Neural cell (in vitro differentiated cells): ENCODE measurements around the gene PTPRN2. TPM values are rescaled to one million over a fixed set of nuclear protein-coding genes. Genes with fewer than 3 reads are reported as not detected.

ENCODE experiments used
- H2AFZ ChIP-seq: fragments of 200-600, 300-800 bp; sonication (generic), shearing (Covaris generic); 2 replicates; pipeline ENCODE4 v1.6.0; 2014; ENCODE audit warnings: low read depth, mild to moderate bottlenecking, antibody characterized with exemption, low read length, moderate library complexity
- H3F3A ChIP-seq: fragments of 200-600 bp; shearing (Covaris generic); 2 replicates; pipeline ENCODE4 v1.6.1; 2016; ENCODE audit warnings: mild to moderate bottlenecking, moderate library complexity, mixed read lengths, antibody characterized with exemption, low read length; ENCODE audit not compliant: insufficient read depth, poor library complexity, severe bottlenecking
- H3K27ac ChIP-seq: fragments of 200-600, 300-800 bp; sonication (generic), shearing (Covaris generic); 2 replicates; pipeline ENCODE4 v1.5.1; 2014; ENCODE audit warnings: mild to moderate bottlenecking, low read length, moderate library complexity
- H3K27me3 ChIP-seq: fragments of 300-800, 200-600 bp; sonication (generic), shearing (Covaris generic); 2 replicates; pipeline ENCODE4 v1.6.0; 2014; ENCODE audit warnings: mild to moderate bottlenecking, low read depth, low read length, moderate library complexity; ENCODE audit not compliant: insufficient read depth
- H3K36me3 ChIP-seq: fragments of 300-800, 200-600 bp; sonication (generic), shearing (Covaris generic); 2 replicates; pipeline ENCODE4 v1.5.1; 2014; ENCODE audit warnings: mild to moderate bottlenecking, antibody characterized with exemption, low read length, moderate library complexity; ENCODE audit not compliant: insufficient read depth
- H3K4me2 ChIP-seq: fragments of 300-800, 200-600 bp; sonication (generic), shearing (Covaris generic); 2 replicates; pipeline ENCODE4 v1.6.0; 2014; ENCODE audit warnings: mild to moderate bottlenecking, low read length
- H3K4me3 ChIP-seq: fragments of 300-800, 200-600 bp; sonication (generic), shearing (Covaris generic); 2 replicates; pipeline ENCODE4 v1.5.1; 2014; ENCODE audit warnings: mild to moderate bottlenecking, low read length, moderate library complexity
- H3K79me2 ChIP-seq: fragments of 200-600 bp; shearing (Covaris generic); replicated peaks from 2 replicates; pipeline ENCODE4 v1.6.0; 2014; ENCODE audit warnings: mild to moderate bottlenecking, low read length, moderate library complexity; ENCODE audit not compliant: insufficient read depth
- H3K9ac ChIP-seq: fragments of 300-800, 200-600 bp; sonication (generic), shearing (Covaris generic); 2 replicates; pipeline ENCODE4 v1.6.1; 2016; ENCODE audit warnings: mild to moderate bottlenecking, low read length, mixed read lengths
- H3K9me2 ChIP-seq: fragments of 200-600 bp; shearing (Covaris generic); 2 replicates; pipeline ENCODE4 v1.6.1; 2016; ENCODE audit warnings: mild to moderate bottlenecking, low read length, mixed read lengths; ENCODE audit not compliant: insufficient read depth
- H3K9me3 ChIP-seq: fragments of 200-600, 300-800 bp; sonication (generic), shearing (Covaris generic); 2 replicates; pipeline ENCODE4 v1.6.1; 2016; ENCODE audit warnings: mild to moderate bottlenecking, mixed run types, low read length, moderate library complexity, mixed read lengths
- H4K20me1 ChIP-seq: fragments of 200-600 bp; shearing (Covaris generic); 2 replicates; pipeline ENCODE4 v1.6.1; 2016; ENCODE audit warnings: mild to moderate bottlenecking, mixed run types; ENCODE audit not compliant: insufficient read depth
- CTCF ChIP-seq: fragments of 450-650 bp; IDR thresholded peaks from 2 replicates; pipeline ENCODE4 v1.5.1; 2014; ENCODE audit warnings: antibody characterized with exemption, mild to moderate bottlenecking, moderate library complexity; ENCODE audit not compliant: poor library complexity, severe bottlenecking
- EP300 ChIP-seq: fragments of 450-650 bp; conservative IDR thresholded peaks from 2 replicates; pipeline ENCODE4 v1.6.1; 2014; ENCODE audit warnings: antibody characterized with exemption, mild to moderate bottlenecking, moderate library complexity; ENCODE audit not compliant: poor library complexity, severe bottlenecking
- EZH2 ChIP-seq: fragments of 200-600, 300-800 bp; shearing (Covaris generic), sonication (generic); IDR thresholded peaks from 2 replicates; pipeline ENCODE4 v1.6.1; 2014; ENCODE audit warnings: antibody characterized with exemption, low read length, borderline replicate concordance, mild to moderate bottlenecking; ENCODE audit not compliant: insufficient read depth, poor library complexity, severe bottlenecking
- MXI1 ChIP-seq: fragments of 450-650 bp; conservative IDR thresholded peaks from 2 replicates; pipeline ENCODE4 v1.6.1; 2014; ENCODE audit warnings: antibody characterized with exemption, mild to moderate bottlenecking; ENCODE audit not compliant: poor library complexity, severe bottlenecking
- POLR2AphosphoS5 ChIP-seq: IDR thresholded peaks from 2 replicates; pipeline ENCODE4 v1.6.1; 2012
- RAD21 ChIP-seq: fragments of 450-650 bp; conservative IDR thresholded peaks from 2 replicates; pipeline ENCODE4 v1.6.1; 2014; ENCODE audit warnings: antibody characterized with exemption, mild to moderate bottlenecking, moderate library complexity
- SMC3 ChIP-seq: fragments of 450-650 bp; conservative IDR thresholded peaks from 2 replicates; pipeline ENCODE4 v1.6.1; 2014; ENCODE audit warnings: antibody characterized with exemption, mild to moderate bottlenecking, moderate library complexity; ENCODE audit not compliant: poor library complexity
- TAF1 ChIP-seq: IDR thresholded peaks from 2 replicates; pipeline ENCODE4 v1.6.1; 2012; ENCODE audit warnings: low read depth
- polyA plus RNA-seq: library from polyadenylated mRNA; depleted of rRNA; stranded (reverse); fragments of >200 nt; gene quantifications from 2 replicates; pipeline ENCODE4 v1.2.3, GENCODE V29; 2014
- TF ChIP-seq, protein P1 (sequence below): IDR thresholded peaks from 2 replicates; pipeline ENCODE4 v1.6.1; 2012; ENCODE audit warnings: borderline replicate concordance

PTPRN2 gene
- polyA plus RNA-seq, 1 donor from 2014 or later, result 31.0 TPM

- no peak for TF ChIP-seq SMC3
- TF ChIP-seq, protein P1, sequence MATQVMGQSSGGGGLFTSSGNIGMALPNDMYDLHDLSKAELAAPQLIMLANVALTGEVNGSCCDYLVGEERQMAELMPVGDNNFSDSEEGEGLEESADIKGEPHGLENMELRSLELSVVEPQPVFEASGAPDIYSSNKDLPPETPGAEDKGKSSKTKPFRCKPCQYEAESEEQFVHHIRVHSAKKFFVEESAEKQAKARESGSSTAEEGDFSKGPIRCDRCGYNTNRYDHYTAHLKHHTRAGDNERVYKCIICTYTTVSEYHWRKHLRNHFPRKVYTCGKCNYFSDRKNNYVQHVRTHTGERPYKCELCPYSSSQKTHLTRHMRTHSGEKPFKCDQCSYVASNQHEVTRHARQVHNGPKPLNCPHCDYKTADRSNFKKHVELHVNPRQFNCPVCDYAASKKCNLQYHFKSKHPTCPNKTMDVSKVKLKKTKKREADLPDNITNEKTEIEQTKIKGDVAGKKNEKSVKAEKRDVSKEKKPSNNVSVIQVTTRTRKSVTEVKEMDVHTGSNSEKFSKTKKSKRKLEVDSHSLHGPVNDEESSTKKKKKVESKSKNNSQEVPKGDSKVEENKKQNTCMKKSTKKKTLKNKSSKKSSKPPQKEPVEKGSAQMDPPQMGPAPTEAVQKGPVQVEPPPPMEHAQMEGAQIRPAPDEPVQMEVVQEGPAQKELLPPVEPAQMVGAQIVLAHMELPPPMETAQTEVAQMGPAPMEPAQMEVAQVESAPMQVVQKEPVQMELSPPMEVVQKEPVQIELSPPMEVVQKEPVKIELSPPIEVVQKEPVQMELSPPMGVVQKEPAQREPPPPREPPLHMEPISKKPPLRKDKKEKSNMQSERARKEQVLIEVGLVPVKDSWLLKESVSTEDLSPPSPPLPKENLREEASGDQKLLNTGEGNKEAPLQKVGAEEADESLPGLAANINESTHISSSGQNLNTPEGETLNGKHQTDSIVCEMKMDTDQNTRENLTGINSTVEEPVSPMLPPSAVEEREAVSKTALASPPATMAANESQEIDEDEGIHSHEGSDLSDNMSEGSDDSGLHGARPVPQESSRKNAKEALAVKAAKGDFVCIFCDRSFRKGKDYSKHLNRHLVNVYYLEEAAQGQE, result peak; percentile 50
- Histone ChIP-seq H3K4me2 (no peak overlapping the region), H2AFZ (no peak overlapping the region), H3K79me2 (no peaks in the 10 kb centered on the region), H3K27ac (no peak overlapping the region), H3K27me3 (no peaks in the 10 kb centered on the region), H3K4me3 (no peak overlapping the region), H3K36me3 (no peaks in the 10 kb centered on the region), H4K20me1 (no peaks in the 10 kb centered on the region), H3K9ac (no peak overlapping the region), H3K9me3 (no peaks in the 10 kb centered on the region), H3K9me2 (no peaks in the 10 kb centered on the region), H3F3A (no peaks in the 10 kb centered on the region)
Observed at GRCh38 chr7:157738066-157738460, 849.6 kb downstream of the PTPRN2 start.

GRCh38 chr7:157737151-157738065 lies 850.2 kb downstream of the PTPRN2 start:
- Histone ChIP-seq H4K20me1 (no peaks in the 10 kb centered on the region), H3K9me2 (no peaks in the 10 kb centered on the region), H2AFZ (no peak overlapping the region), H3K79me2 (no peaks in the 10 kb centered on the region), H3K36me3 (no peaks in the 10 kb centered on the region), H3K27ac (no peak overlapping the region), H3K27me3 (no peaks in the 10 kb centered on the region), H3K4me3 (no peak overlapping the region), H3K9me3 (no peaks in the 10 kb centered on the region), H3F3A (no peaks in the 10 kb centered on the region), H3K9ac (no peak overlapping the region), H3K4me2 (no peak overlapping the region)
- TF ChIP-seq TAF1, result no peak
- TF ChIP-seq MXI1, result no peak
- TF ChIP-seq CTCF, result no peak
- no peak for TF ChIP-seq EZH2
- TF ChIP-seq, protein P1, result no peak
- TF ChIP-seq SMC3, result no peak
- TF ChIP-seq EP300, result no peak
- TF ChIP-seq RAD21, result no peak
- TF ChIP-seq POLR2AphosphoS5, result no peak
